ENCODE measurements around the gene CSHL1.

GRCh38 chr17:63943745-63944144, 32.7 kb upstream of the CSHL1 start:
- TF ChIP-seq CTCF (IDR thresholded peaks at IDR 0.05) (no peak), POLR2A (IDR thresholded peaks at IDR 0.05) (no peak)
